ENCODE measurements around the gene ADGRA1.

ADGRA1 gene

GRCh38 chr10:133056651-133057178, 31.0 kb upstream of the ADGRA1 start:
- no peak for DNase-seq

GRCh38 chr10:133058331-133059092, 29.2 kb upstream of the ADGRA1 start:
- no peak for DNase-seq

GRCh38 chr10:133059093-133059470, 28.6 kb upstream of the ADGRA1 start:
- no peak for DNase-seq

- DNase-seq = no peak
These were observed 28.2 kb upstream of the ADGRA1 start for GRCh38 chr10:133059571-133059970.

- no peak for DNase-seq
These were observed 27.7 kb upstream of the ADGRA1 start for GRCh38 chr10:133060022-133060421.

GRCh38 chr10:133060466-133060865, 27.3 kb upstream of the ADGRA1 start:
- DNase-seq = no peak

DNA sequence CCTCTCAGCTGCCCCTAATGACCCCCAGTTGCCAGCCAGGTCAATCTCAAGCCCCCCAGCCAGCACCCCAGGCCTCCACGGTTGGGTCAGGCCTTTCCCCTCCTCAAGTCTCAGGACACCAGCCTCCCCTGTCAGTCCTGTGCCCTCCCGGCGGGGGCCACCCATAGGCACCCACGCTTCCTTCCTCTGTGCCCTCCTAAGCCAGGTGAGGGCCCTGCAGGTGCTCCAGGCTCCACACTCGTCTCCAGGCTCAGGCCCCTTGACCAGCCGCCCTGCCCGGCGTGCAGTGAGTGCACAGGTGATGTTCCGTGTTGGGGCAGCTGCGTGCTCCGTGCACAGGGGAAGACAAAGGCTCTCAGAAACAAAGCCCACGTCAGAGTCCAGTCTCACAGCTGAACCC, 26.8 kb upstream of the ADGRA1 start:
- no peak for DNase-seq

DNA sequence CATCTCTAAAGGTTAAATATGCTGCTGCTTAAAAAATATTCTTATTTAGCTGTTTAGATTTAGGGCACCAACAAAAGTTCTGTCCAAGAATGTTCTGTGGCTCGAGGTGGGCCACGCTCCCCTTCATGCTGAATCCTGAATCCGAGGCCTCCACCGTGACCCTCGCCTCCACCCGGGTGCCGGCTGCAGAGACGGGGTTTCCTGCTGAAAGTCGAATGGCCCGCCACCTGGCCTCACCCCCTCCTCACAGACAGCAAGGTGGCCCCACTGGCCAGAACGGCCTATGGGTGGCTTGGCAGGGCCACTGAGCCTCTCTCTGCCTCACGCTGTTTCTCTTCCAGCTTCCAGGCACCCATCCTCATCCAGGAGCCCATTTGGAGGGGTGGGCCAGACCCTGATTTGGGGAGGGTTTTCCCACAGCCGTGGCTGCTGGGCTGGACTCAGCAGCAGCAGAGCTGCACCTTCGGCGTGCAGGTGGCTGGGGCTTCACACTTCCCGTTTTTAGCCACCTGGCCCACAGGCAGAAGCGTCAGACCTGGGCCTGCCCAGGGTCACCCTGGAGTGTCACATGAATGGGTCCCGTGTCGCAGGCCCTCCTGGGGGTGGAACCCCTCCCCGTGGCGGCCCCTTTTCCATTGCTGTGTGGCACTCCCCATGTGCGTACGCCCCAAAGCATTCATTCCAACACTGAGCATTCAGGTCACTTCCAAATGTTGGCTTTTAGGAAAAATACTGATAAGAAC, 26.3 kb upstream of the ADGRA1 start:
- DNase-seq = no peak

- no peak for DNase-seq
These were observed 25.6 kb upstream of the ADGRA1 start for GRCh38 chr10:133062085-133062484.

DNA sequence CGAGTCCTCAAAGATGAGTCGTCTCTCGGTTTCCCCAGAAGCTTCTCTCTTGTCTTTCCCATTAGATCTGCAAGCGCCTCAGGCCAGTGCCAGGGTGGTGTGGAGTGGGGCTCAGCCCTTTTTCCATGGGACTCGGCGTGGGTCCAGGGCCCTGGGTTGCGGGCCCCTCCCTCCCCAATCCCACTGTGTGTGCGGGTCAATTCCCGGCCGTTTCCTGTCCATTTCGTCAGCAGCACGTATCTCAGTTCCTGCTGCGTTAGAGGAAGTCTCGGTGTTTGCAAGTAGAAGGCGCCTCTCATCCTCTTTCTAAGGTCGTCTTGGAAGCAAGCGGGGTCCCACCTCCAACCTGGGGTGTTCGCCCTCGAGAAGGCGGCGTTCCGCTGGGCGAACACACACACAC, 25.1 kb upstream of the ADGRA1 start:
- DNase-seq = no peak

DNA sequence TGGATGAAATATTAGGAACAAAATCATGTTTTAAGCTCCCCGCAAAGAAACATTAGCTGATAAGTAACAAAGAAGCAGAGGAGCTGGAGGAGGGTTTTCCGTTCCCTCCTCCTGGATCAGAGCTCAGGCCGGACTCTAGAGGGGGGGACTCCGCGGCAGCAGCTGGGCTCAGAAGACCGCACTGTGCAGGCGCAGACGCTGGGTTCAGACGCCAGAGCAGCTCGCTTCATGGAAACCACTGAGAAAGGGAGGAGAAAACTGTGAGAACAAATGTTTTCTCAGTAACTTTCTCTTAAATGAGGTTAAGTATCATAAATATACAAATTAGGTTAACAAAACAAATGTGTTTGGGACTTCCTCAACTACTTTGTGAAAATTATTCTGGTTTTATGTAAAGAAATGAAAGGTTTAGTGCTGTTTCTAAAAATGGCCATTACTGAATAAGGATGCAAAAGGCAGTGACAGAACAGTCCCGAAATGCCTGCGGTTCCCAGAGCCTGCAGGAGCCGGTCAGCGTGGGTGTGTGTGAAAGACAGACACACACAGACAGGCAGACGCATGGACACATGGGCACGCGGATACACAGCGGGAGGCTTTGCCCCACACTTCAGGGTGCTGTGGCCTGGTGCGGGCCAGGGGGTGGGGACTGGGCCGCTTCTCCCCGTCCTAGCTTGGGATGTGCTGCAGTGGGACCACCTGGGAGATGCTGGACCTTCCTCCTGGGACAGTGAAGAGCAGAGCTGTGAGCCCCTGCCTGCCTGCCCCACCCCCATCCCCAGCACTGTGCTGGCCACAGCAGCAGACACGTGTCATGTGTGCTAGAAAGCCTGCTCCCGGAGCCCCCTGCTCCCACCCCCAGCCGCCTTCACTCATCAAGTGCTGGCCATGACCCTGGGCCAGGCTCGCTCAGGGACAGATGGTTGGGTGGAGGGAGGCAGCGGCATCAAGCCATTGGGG, 20.3 kb upstream of the ADGRA1 start:
- DNase-seq = no peak

DNA sequence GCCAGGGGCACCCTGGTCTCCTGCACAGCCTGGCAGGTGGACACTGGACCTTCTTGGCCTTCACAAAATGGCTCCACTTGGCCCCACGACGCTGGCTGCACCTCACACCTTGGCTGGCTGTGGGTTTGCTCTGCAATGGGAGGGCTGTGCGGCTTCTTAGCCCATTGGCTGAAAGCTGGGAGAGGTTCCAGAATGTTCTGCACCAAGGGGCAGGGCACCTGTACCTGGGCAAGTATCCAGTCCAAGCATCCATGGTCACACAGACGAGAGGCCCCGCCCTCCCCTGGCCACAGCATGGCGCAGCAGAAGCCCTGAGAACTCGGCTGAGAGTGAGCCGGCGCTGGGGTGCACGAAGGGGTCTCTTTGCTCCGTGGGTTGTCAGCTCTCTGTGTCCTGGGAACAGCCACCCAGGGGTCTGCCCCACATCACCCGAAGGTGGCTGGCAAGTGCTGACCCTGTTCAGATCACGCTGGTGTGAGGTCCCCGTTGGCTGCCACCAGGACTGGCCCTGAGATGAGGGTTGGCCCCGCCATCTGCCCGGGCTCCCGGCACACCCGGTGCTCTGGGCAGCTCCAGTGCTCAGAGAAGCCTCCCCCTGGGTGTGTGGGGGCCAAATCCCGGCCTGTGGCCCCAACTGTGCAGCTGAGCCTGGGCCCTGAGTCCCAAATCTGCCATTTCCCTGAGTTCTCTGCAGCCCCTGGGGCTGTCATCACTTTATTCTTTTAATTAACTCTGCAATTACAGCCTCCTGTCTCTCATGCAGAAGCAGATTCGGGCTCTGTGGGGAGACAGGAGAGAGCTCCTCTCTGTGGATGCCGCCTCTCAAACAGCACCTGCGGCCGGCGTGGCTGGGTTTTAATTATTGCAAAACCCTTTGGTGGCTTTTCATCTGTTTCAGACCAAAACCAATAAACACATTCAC, 19.4 kb upstream of the ADGRA1 start:
- no peak for DNase-seq

GRCh38 chr10:133069033-133069525, 18.6 kb upstream of the ADGRA1 start:
- no peak for DNase-seq

- no peak for DNase-seq
These were observed 17.3 kb upstream of the ADGRA1 start for GRCh38 chr10:133070405-133070804.

GRCh38 chr10:133070810-133071209, 16.9 kb upstream of the ADGRA1 start:
- no peak for DNase-seq

DNA sequence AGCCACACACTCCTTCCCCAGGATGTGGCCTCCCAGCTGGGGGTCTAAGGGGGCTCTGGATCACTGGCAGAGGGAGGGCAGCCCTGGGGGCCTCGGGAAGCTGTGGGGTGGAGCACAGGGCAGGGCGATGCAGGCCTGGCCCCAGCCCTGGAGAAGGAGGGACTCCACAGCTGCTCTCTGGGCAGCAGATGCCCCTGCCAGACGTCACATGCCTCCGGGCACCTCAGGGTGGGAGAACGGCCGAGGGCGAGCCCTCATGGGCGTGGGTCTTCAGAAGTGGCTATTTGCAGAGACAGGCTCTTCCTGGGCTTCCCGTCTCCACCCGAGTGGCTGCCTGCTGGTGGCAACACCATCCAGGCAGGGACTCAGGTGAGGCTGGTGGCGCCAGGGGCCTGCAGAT, 16.0 kb upstream of the ADGRA1 start:
- DNase-seq = no peak

- DNase-seq = no peak
These were observed 15.5 kb upstream of the ADGRA1 start for GRCh38 chr10:133072196-133072595.

- no peak for DNase-seq
These were observed 14.9 kb upstream of the ADGRA1 start for GRCh38 chr10:133072720-133073390.

DNA sequence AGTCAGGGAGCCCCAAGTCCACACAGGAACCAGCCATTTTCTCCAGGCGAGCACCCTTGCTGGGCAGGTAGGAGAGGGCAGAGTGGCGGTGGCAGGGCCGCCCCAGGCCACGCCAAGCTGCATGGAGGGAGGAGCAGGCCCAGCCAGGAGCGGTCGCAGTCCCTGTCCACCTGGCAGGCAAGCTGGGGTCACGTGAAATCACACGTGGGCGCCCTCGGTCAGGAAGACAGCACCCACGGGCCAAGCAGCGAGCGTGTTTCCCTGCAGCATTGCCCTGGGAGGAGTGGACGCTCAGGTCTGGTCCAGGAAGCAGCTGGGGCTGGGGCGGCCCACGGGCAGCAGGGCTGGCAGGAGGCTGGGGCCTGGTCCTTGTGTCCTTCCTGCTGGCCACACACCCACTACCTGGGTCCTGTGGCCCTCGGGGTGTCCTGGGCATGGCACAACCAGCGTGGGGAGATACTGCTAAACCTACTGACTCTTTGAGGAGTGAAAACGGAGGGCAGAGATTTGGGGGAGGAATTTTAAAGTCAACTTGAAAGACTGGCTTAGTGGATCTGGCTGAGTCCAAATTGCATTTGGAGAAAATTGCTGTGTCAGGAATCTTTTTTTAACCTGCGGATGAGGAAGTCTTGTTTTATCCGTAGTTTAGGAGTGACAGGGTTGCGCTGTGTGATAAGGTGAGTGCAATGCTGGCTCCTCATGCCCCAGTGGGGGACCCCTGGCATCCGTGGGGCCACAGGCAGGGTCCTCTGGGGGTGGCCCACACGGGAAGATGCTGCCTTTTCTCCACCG, 12.2 kb upstream of the ADGRA1 start:
- DNase-seq = no peak

Data from 8988T (cell line).